ENCODE measurements around the gene MBD3L2.

DNA sequence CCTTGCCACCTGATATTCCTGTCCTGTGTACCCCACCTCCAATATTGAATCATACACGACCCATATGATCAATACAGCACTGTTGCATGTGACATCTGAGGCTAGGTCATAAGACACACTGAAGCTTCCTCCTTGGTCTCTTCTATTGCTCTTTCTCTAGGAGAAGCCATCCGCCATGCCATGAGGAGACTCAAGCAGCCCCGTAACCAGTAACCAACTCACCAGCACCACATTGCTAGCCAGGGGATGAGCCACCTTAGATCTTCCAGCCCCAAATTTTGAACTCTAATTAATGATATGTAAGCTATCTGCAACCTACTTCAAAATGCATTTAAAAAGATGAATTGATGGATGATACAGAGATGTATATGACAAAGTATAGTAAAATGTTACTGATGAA, 49.0 kb downstream of the MBD3L2 start:
- TF ChIP-seq EGR1 (IDR thresholded peaks at IDR 0.05) (no peak), CEBPB (IDR thresholded peaks at IDR 0.05) (no peak), TAF1 (IDR thresholded peaks at IDR 0.05; ENCODE audit: low read depth) (no peak), RAD21 (IDR thresholded peaks at IDR 0.05; ENCODE audit: low read depth) (no peak), FOXM1 (IDR thresholded peaks at IDR 0.05; ENCODE audit: borderline replicate concordance, low read depth) (no peak), CREB1 (IDR thresholded peaks at IDR 0.05; ENCODE audit: low read depth) (no peak), TEAD4 (IDR thresholded peaks at IDR 0.05) (no peak), YY1 (IDR thresholded peaks at IDR 0.05; ENCODE audit: low read depth) (no peak), ZBTB7A (IDR thresholded peaks at IDR 0.05; ENCODE audit: low read depth) (no peak)
- TF ChIP-seq, protein P1, sequence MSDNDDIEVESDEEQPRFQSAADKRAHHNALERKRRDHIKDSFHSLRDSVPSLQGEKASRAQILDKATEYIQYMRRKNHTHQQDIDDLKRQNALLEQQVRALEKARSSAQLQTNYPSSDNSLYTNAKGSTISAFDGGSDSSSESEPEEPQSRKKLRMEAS (IDR thresholded peaks at IDR 0.05), result no peak
- TF ChIP-seq, protein P2, sequence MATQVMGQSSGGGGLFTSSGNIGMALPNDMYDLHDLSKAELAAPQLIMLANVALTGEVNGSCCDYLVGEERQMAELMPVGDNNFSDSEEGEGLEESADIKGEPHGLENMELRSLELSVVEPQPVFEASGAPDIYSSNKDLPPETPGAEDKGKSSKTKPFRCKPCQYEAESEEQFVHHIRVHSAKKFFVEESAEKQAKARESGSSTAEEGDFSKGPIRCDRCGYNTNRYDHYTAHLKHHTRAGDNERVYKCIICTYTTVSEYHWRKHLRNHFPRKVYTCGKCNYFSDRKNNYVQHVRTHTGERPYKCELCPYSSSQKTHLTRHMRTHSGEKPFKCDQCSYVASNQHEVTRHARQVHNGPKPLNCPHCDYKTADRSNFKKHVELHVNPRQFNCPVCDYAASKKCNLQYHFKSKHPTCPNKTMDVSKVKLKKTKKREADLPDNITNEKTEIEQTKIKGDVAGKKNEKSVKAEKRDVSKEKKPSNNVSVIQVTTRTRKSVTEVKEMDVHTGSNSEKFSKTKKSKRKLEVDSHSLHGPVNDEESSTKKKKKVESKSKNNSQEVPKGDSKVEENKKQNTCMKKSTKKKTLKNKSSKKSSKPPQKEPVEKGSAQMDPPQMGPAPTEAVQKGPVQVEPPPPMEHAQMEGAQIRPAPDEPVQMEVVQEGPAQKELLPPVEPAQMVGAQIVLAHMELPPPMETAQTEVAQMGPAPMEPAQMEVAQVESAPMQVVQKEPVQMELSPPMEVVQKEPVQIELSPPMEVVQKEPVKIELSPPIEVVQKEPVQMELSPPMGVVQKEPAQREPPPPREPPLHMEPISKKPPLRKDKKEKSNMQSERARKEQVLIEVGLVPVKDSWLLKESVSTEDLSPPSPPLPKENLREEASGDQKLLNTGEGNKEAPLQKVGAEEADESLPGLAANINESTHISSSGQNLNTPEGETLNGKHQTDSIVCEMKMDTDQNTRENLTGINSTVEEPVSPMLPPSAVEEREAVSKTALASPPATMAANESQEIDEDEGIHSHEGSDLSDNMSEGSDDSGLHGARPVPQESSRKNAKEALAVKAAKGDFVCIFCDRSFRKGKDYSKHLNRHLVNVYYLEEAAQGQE (IDR thresholded peaks at IDR 0.05; ENCODE audit: low read depth), result no peak

Data from Ishikawa (cell line).